GM21619 (cell line): ENCODE data around the gene SHISA3.

Source experiments
- ATAC-seq: cut with Tn5 transposase; IDR thresholded peaks from one replicate; pipeline ENCODE4 v1.9.1; 2021; ENCODE audit not compliant: unreplicated experiment

The SHISA3 gene

GRCh38 chr4:42442601-42443000 lies 45.3 kb downstream of the SHISA3 start:
- ATAC-seq: no peak

GRCh38 chr4:42445038-42445437 lies 47.8 kb downstream of the SHISA3 start:
- ATAC-seq: no peak

GRCh38 chr4:42446823-42447222 lies 49.5 kb downstream of the SHISA3 start:
- ATAC-seq: no peak
